ENCODE results near the gene MLEC. TPM values are rescaled to one million over a fixed set of nuclear protein-coding genes. Genes with fewer than 3 reads are reported as not detected.

The MLEC gene
- total RNA-seq, 1 donor from 2014 or later, result 115 TPM

- Histone ChIP-seq H3K4me1 (peaks cover 23% of the 10 kb centered on the region), H3K4me3 (peak overlapping the region; percentile 91), H3K9me3 (no peaks in the 10 kb centered on the region), H3K27ac (no peak overlapping the region), H3K27me3 (no peaks in the 10 kb centered on the region), H3K36me3 (peaks cover 6% of the 10 kb centered on the region)
- intact Hi-C loops (cut with DNase I), result no loop called here
- DNase-seq, result no peak
- TF ChIP-seq, protein P1, sequence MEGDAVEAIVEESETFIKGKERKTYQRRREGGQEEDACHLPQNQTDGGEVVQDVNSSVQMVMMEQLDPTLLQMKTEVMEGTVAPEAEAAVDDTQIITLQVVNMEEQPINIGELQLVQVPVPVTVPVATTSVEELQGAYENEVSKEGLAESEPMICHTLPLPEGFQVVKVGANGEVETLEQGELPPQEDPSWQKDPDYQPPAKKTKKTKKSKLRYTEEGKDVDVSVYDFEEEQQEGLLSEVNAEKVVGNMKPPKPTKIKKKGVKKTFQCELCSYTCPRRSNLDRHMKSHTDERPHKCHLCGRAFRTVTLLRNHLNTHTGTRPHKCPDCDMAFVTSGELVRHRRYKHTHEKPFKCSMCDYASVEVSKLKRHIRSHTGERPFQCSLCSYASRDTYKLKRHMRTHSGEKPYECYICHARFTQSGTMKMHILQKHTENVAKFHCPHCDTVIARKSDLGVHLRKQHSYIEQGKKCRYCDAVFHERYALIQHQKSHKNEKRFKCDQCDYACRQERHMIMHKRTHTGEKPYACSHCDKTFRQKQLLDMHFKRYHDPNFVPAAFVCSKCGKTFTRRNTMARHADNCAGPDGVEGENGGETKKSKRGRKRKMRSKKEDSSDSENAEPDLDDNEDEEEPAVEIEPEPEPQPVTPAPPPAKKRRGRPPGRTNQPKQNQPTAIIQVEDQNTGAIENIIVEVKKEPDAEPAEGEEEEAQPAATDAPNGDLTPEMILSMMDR (IDR thresholded peaks at IDR 0.05), result no peak
- ATAC-seq, result no peak
Measured at GRCh38 chr12:120689397-120690082, 2.6 kb downstream of the MLEC start.

DNA sequence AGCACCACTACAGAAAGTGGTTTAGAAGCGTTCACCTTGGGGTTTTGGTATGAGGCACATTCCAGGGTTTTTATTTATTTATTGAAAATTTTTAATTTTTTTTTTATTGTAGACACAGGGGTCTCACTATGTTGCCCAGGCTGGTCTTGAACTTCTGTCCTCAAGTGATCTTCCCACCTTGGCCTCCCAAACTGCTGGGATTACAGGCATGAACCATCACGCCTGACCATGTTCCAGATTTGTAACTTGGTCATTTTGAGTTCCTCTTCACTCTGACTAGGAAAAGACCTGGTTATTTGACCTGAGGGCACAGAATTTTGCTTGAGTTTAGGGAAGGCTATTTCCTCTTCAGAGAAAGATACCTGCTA lies 3.1 kb downstream of the MLEC start:
- peaks cover 23% of the 10 kb centered on the region for H3K4me1 ChIP-seq
- H3K27me3 ChIP-seq, result no peaks in the 10 kb centered on the region
- ATAC-seq (no peak), DNase-seq (no peak)
- no peak overlapping the region for H3K4me3 ChIP-seq
- H3K9me3 ChIP-seq, result no peaks in the 10 kb centered on the region
- H3K27ac ChIP-seq, result no peak overlapping the region
- intact Hi-C loops (cut with DNase I), result no loop called here
- H3K36me3 ChIP-seq, result peaks cover 11% of the 10 kb centered on the region
- TF ChIP-seq, protein P1 (IDR thresholded peaks at IDR 0.05), result no peak

GRCh38 chr12:120690978-120691377 lies 4.0 kb downstream of the MLEC start:
- intact Hi-C loops (cut with DNase I), result no loop called here
- ATAC-seq (no peak), DNase-seq (no peak)
- Histone ChIP-seq H3K9me3 (no peaks in the 10 kb centered on the region), H3K27me3 (no peaks in the 10 kb centered on the region), H3K36me3 (peaks cover 20% of the 10 kb centered on the region), H3K27ac (no peak overlapping the region), H3K4me3 (no peak overlapping the region), H3K4me1 (peaks cover 23% of the 10 kb centered on the region)
- TF ChIP-seq, protein P1 (IDR thresholded peaks at IDR 0.05), result no peak

GRCh38 chr12:120692524-120693033 lies 5.6 kb downstream of the MLEC start:
- intact Hi-C loops (cut with DNase I), result no loop called here
- DNase-seq (no peak), ATAC-seq (no peak)
- Histone ChIP-seq H3K9me3 (no peaks in the 10 kb centered on the region), H3K27me3 (no peaks in the 10 kb centered on the region), H3K4me1 (peaks cover 23% of the 10 kb centered on the region), H3K36me3 (peaks cover 36% of the 10 kb centered on the region), H3K4me3 (no peak overlapping the region), H3K27ac (no peak overlapping the region)
- TF ChIP-seq, protein P1 (IDR thresholded peaks at IDR 0.05), result no peak

DNA sequence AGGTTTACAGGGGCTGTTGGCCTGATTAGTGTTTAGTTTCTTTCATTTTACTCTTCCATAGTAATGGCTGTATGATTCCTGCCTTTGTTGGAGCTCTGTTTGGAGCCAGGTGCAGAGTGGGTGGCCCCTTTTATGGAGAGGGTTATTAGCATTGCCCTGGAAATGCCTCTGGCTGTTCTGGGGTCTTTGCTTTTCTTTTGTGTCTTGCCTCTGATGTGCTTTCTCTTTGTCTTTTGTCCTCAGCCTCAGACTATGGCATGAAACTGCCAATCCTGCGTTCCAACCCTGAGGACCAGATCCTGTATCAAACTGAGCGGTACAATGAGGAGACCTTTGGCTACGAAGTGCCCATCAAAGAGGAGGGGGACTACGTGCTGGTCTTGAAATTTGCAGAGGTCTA lies 6.9 kb downstream of the MLEC start:
- H3K27ac ChIP-seq, result no peak overlapping the region
- ATAC-seq, result no peak
- H3K4me1 ChIP-seq, result peaks cover 25% of the 10 kb centered on the region
- intact Hi-C loops (cut with DNase I), result no loop called here
- DNase-seq, result no peak
- TF ChIP-seq, protein P1 (IDR thresholded peaks at IDR 0.05), result no peak
- H3K4me3 ChIP-seq, result no peak overlapping the region
- H3K9me3 ChIP-seq, result no peaks in the 10 kb centered on the region
- H3K36me3 ChIP-seq, result peaks cover 45% of the 10 kb centered on the region
- H3K27me3 ChIP-seq, result no peaks in the 10 kb centered on the region

Measured in upper lobe of right lung (tissue), 1 donor.